PFSK-1 (cell line): Measurements from ENCODE around the gene EPB42.

ENCODE experiments used
- FOXP2 ChIP-seq: optimal IDR thresholded peaks from 2 replicates; pipeline ENCODE3; 2011; ENCODE audit warnings: borderline replicate concordance, control low read depth, inconsistent platforms; ENCODE audit not compliant: insufficient read depth; ENCODE audit errors: extremely low read length, extremely low read depth
- POLR2AphosphoS5 ChIP-seq: IDR thresholded peaks from 2 replicates; pipeline ENCODE4 v1.6.1; 2012; ENCODE audit warnings: low read depth, mild to moderate bottlenecking, control low read depth, low read length, moderate library complexity
- SIN3A ChIP-seq: IDR thresholded peaks from 2 replicates; pipeline ENCODE4 v1.6.1; 2012; ENCODE audit warnings: mild to moderate bottlenecking, low read length, moderate library complexity, borderline replicate concordance; ENCODE audit not compliant: insufficient read depth
- TAF1 ChIP-seq: IDR thresholded peaks from 2 replicates; pipeline ENCODE4 v1.6.1; 2012; ENCODE audit warnings: low read length, control low read depth, borderline replicate concordance; ENCODE audit not compliant: insufficient read depth
- TF ChIP-seq, protein P1 (sequence below), 2 experiments: IDR thresholded peaks; 2 replicates each; pipeline versions ENCODE4 v1.6.1 to v1.8.0; 2011 to 2012; ENCODE audit warnings: low read depth in 2 of 2, low read length in 2 of 2, control low read depth in 1 of 2, inconsistent platforms in 1 of 2, mild to moderate bottlenecking in 1 of 2, moderate library complexity in 1 of 2; ENCODE audit not compliant: insufficient read depth in 1 of 2

The EPB42 gene

DNA sequence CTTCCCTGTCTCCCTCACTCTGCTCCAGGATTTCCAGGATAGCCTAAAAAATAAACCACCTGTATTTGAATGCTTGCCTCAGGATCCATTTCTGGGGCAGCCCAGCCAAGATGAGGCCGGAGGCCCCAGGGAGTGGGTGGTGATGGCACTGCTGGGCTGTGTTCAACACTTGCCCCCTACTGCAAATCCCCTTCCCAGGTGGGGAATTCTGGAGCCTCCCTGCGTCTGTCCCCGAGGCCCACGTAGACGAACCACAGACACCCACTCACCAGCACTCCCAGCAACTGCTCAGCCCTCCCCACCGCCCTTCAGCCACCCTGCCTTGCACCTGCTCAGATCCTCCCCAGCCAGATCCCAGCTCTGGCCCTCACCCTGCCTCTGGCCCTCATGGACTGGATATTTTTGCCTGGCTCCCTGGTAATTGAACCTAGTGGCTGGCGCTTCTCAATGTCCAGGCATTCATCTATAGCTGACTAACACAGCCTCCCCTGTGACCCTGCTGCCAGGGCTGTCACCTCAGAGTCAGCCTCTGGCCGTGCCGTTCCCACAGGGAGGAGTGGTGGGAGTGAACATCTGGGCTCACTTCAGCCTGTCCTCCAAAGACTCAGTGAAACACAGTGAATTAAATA, 17.1 kb upstream of the EPB42 start:
- TF ChIP-seq SIN3A (no peak), POLR2AphosphoS5 (no peak), FOXP2 (no peak), TAF1 (no peak)
- TF ChIP-seq, protein P1, sequence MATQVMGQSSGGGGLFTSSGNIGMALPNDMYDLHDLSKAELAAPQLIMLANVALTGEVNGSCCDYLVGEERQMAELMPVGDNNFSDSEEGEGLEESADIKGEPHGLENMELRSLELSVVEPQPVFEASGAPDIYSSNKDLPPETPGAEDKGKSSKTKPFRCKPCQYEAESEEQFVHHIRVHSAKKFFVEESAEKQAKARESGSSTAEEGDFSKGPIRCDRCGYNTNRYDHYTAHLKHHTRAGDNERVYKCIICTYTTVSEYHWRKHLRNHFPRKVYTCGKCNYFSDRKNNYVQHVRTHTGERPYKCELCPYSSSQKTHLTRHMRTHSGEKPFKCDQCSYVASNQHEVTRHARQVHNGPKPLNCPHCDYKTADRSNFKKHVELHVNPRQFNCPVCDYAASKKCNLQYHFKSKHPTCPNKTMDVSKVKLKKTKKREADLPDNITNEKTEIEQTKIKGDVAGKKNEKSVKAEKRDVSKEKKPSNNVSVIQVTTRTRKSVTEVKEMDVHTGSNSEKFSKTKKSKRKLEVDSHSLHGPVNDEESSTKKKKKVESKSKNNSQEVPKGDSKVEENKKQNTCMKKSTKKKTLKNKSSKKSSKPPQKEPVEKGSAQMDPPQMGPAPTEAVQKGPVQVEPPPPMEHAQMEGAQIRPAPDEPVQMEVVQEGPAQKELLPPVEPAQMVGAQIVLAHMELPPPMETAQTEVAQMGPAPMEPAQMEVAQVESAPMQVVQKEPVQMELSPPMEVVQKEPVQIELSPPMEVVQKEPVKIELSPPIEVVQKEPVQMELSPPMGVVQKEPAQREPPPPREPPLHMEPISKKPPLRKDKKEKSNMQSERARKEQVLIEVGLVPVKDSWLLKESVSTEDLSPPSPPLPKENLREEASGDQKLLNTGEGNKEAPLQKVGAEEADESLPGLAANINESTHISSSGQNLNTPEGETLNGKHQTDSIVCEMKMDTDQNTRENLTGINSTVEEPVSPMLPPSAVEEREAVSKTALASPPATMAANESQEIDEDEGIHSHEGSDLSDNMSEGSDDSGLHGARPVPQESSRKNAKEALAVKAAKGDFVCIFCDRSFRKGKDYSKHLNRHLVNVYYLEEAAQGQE (IDR thresholded peaks at IDR 0.05; ENCODE audit: insufficient read depth in 1 of 2, low read depth in 2 of 2, low read length in 2 of 2): no peak

DNA sequence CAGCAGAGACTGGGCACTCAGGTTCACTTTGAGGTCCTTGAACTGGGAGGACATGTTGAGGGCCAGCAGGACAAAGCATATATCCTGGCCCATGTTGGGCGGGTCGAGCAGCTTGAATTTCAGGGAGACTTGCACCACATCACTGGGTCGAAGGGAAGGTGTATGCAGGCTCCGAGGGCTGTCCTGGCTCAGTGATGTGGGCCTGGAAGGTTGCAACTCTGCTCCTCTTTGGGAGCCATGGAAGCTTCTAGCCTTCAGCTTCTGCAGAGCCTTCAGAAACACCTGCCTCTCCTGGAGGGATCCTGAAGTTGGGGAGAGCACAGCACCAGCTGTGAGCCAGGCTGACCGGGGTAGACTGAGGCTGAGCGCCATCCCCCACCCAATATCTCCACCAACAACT, 14.7 kb upstream of the EPB42 start:
- TF ChIP-seq TAF1: no peak
- TF ChIP-seq POLR2AphosphoS5: no peak
- TF ChIP-seq, protein P1 (IDR thresholded peaks at IDR 0.05; ENCODE audit: insufficient read depth in 1 of 2, low read depth in 2 of 2, low read length in 2 of 2): no peak
- no peak for TF ChIP-seq SIN3A
- TF ChIP-seq FOXP2: no peak

DNA sequence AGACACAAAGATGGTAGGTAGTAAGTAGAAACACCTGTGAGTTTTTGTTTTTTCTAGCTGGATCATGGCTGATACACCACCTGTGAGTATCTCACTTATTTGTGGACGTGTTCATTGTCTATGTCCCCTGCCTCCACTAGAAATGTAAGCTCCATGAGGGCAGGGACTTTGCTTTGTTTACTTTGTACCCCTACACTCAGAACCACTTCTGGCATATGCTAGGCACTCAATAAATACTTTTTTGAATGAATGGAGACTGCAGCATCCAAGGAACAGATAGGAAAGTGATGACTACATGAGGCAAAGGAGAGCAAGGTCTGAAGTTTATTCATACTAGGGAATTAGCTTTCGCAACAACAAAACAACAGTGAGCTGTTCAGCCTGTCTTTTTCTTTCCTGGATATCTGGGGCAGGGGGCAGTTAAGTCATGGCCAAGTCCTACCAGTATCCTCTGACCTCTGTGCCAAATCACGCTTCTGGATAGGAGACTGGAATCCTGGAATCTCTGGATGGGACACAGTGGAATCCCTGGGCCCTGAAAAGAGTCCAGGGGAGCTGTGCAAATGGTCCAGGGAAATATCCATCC, 11.6 kb upstream of the EPB42 start:
- TF ChIP-seq TAF1 (no peak), SIN3A (no peak), POLR2AphosphoS5 (no peak), FOXP2 (no peak)
- TF ChIP-seq, protein P1 (IDR thresholded peaks at IDR 0.05; ENCODE audit: insufficient read depth in 1 of 2, low read depth in 2 of 2, low read length in 2 of 2): no peak

DNA sequence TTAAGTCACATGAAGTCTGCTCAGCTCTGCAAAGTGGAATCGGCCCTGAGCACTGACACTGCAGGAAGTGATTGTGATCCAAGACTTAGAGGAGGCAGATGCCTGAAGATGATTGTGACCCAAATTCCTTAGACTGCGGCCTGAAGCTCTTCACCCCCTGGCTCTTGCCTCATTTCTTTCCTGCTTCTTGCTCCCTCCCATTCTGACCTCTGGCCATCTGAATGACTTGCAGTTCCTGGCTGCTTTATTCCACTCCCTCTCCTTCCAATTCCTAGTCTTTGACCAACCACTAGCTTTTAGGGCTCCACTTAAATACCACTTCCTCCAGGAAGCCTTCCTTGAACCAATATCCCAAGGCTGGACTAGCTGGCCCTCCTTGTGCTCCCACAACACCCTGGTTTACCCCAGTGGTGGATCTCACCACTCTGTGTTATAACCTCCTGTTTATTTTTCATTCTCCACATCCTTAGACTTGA, 9.9 kb upstream of the EPB42 start:
- TF ChIP-seq TAF1 (no peak), FOXP2 (no peak)

DNA sequence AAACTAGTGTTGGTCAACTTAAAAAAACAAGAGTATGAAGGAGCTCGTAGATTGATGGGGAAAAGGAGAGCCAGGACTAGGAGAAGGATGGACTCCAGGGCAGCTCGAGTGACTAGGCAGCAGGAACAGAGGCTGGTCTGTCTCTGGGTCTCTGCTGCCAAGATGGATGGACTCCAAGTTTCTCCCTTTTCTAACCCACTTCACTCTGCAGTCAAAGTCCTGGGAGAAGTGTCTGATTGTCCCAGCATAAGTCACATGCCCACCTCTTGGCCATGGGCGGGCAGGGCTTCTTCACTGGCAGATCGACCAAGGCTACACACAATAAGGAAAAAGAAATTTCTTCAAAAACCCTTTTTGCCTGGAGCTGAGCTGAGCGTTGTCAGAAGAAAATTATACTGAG, 9.2 kb upstream of the EPB42 start:
- TF ChIP-seq SIN3A (no peak), FOXP2 (no peak), TAF1 (no peak), POLR2AphosphoS5 (no peak)
- TF ChIP-seq, protein P1 (IDR thresholded peaks at IDR 0.05; ENCODE audit: insufficient read depth in 1 of 2, low read depth in 2 of 2, low read length in 2 of 2): no peak
